Tibial nerve (tissue), 4 donors: Measurements from ENCODE around the gene CD46.
"Not testable (repeated sequence)": the region's sequence is repeated elsewhere in the genome, so short reads cannot be mapped to it uniquely, and the experiment has no call there.

Experiments used
- CTCF ChIP-seq, 5 experiments: fragments of 200-600 bp in 3 of 5; fragments of 450-650 bp in 2 of 5; sonication (generic) in 3 of 5; IDR thresholded peaks; one replicate each; pipeline ENCODE4 v1.5.1; 2016 to 2019; ENCODE audit warnings: antibody characterized with exemption in 5 of 5, mild to moderate bottlenecking in 3 of 5, moderate library complexity in 2 of 5
- EP300 ChIP-seq, 2 donors: sonication (generic); formaldehyde crosslinking; IDR thresholded peaks; one replicate each; pipeline ENCODE4 v1.6.1; 2017; ENCODE audit warnings: antibody characterized with exemption in 2 of 2, mild to moderate bottlenecking in 1 of 2
- POLR2A ChIP-seq, 2 donors: fragments of 450-650 bp; IDR thresholded peaks; one replicate each; pipeline ENCODE4 v1.6.1; 2017; ENCODE audit warnings: antibody characterized with exemption in 2 of 2, mild to moderate bottlenecking in 2 of 2, moderate library complexity in 2 of 2

- not testable (repeated sequence) for TF ChIP-seq CTCF, EP300, POLR2A (IDR thresholded peaks at IDR 0.05)
Measured at GRCh38 chr1:207738158-207738659, 13.6 kb upstream of the CD46 start.
